ENCODE results near the gene ADCY2. TPM values are rescaled to one million over a fixed set of nuclear protein-coding genes. Genes with fewer than 3 reads are reported as not detected.

The ADCY2 gene
- total RNA-seq, 1 experiment from 2014 or later = not detected

GRCh38 chr5:7776442-7776841 is 380.5 kb downstream of the ADCY2 start:
- Mint-ChIP-seq H3K4me1 (ENCODE audit: low read depth, unreplicated experiment) (no peaks in the 10 kb centered on the region), H3K27me3 (ENCODE audit: insufficient read depth, unreplicated experiment) (peaks cover 15% of the 10 kb centered on the region), H3K4me3 (ENCODE audit: unreplicated experiment) (no peak overlapping the region), H3K36me3 (ENCODE audit: insufficient read depth, unreplicated experiment) (no peaks in the 10 kb centered on the region), H3K9me3 (ENCODE audit: unreplicated experiment) (no peaks in the 10 kb centered on the region), H3K27ac (ENCODE audit: unreplicated experiment) (no peak overlapping the region)
- TF ChIP-seq, protein P1, sequence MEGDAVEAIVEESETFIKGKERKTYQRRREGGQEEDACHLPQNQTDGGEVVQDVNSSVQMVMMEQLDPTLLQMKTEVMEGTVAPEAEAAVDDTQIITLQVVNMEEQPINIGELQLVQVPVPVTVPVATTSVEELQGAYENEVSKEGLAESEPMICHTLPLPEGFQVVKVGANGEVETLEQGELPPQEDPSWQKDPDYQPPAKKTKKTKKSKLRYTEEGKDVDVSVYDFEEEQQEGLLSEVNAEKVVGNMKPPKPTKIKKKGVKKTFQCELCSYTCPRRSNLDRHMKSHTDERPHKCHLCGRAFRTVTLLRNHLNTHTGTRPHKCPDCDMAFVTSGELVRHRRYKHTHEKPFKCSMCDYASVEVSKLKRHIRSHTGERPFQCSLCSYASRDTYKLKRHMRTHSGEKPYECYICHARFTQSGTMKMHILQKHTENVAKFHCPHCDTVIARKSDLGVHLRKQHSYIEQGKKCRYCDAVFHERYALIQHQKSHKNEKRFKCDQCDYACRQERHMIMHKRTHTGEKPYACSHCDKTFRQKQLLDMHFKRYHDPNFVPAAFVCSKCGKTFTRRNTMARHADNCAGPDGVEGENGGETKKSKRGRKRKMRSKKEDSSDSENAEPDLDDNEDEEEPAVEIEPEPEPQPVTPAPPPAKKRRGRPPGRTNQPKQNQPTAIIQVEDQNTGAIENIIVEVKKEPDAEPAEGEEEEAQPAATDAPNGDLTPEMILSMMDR (IDR thresholded peaks at IDR 0.05; ENCODE audit: insufficient read depth in 1 of 2, low read depth in 1 of 2, low read length in 1 of 2, severe bottlenecking in 1 of 2, unreplicated experiment in 1 of 2) = no peak
- intact Hi-C loops (cut with micrococcal nuclease; ENCODE audit: unreplicated experiment) = no loop called here
- Histone ChIP-seq H3K27me3 (replicated peaks; ENCODE audit: control insufficient read depth, insufficient read depth, low read length) (no peaks in the 10 kb centered on the region), H3K4me3 (ENCODE audit: low read depth, low read length) (no peak overlapping the region), H3K9me3 (no peaks in the 10 kb centered on the region), H3K4me1 (no peaks in the 10 kb centered on the region), H3K36me3 (ENCODE audit: control insufficient read depth, insufficient read depth, low read length) (no peaks in the 10 kb centered on the region)
- no peak for DNase-seq
- no TSS peak for BruUV-seq (replicated peaks)
- ChIA-PET CTCF (no interaction called here), POLR2A (no interaction called here)

- intact Hi-C loops (cut with micrococcal nuclease; ENCODE audit: unreplicated experiment) = no loop called here
- Histone ChIP-seq H3K27me3 (replicated peaks; ENCODE audit: control insufficient read depth, insufficient read depth, low read length) (no peaks in the 10 kb centered on the region), H3K4me3 (ENCODE audit: low read depth, low read length) (no peak overlapping the region), H3K36me3 (ENCODE audit: control insufficient read depth, insufficient read depth, low read length) (no peaks in the 10 kb centered on the region), H3K4me1 (no peaks in the 10 kb centered on the region), H3K9me3 (no peaks in the 10 kb centered on the region)
- Mint-ChIP-seq H3K9me3 (ENCODE audit: unreplicated experiment) (no peaks in the 10 kb centered on the region), H3K36me3 (ENCODE audit: insufficient read depth, unreplicated experiment) (no peaks in the 10 kb centered on the region), H3K4me1 (ENCODE audit: low read depth, unreplicated experiment) (no peaks in the 10 kb centered on the region), H3K27ac (ENCODE audit: unreplicated experiment) (no peak overlapping the region), H3K27me3 (ENCODE audit: insufficient read depth, unreplicated experiment) (peaks cover 25% of the 10 kb centered on the region), H3K4me3 (ENCODE audit: unreplicated experiment) (no peak overlapping the region)
- TF ChIP-seq, protein P1 (IDR thresholded peaks at IDR 0.05; ENCODE audit: insufficient read depth in 1 of 2, low read depth in 1 of 2, low read length in 1 of 2, severe bottlenecking in 1 of 2, unreplicated experiment in 1 of 2) = no peak
- ChIA-PET POLR2A (no interaction called here), CTCF (no interaction called here)
- no TSS peak for BruUV-seq (replicated peaks)
- no peak for DNase-seq
Measured at GRCh38 chr5:7779019-7780005, 383.4 kb downstream of the ADCY2 start.

GRCh38 chr5:7781899-7782298 is 386.0 kb downstream of the ADCY2 start:
- intact Hi-C loops (cut with micrococcal nuclease; ENCODE audit: unreplicated experiment) = no loop called here
- no TSS peak for BruUV-seq (replicated peaks)
- DNase-seq = no peak
- Histone ChIP-seq H3K9me3 (no peaks in the 10 kb centered on the region), H3K4me3 (ENCODE audit: low read depth, low read length) (no peak overlapping the region), H3K27me3 (replicated peaks; ENCODE audit: control insufficient read depth, insufficient read depth, low read length) (no peaks in the 10 kb centered on the region), H3K36me3 (ENCODE audit: control insufficient read depth, insufficient read depth, low read length) (no peaks in the 10 kb centered on the region), H3K4me1 (no peaks in the 10 kb centered on the region)
- ChIA-PET POLR2A (no interaction called here), CTCF (no interaction called here)
- TF ChIP-seq, protein P1 (IDR thresholded peaks at IDR 0.05; ENCODE audit: insufficient read depth in 1 of 2, low read depth in 1 of 2, low read length in 1 of 2, severe bottlenecking in 1 of 2, unreplicated experiment in 1 of 2) = no peak
- no peak overlapping the region for H3K4me3 Mint-ChIP-seq (ENCODE audit: unreplicated experiment)
- H3K36me3 Mint-ChIP-seq (ENCODE audit: insufficient read depth, unreplicated experiment) = peaks cover 1% of the 10 kb centered on the region
- no peaks in the 10 kb centered on the region for H3K4me1 Mint-ChIP-seq (ENCODE audit: low read depth, unreplicated experiment)
- no peak overlapping the region for H3K27ac Mint-ChIP-seq (ENCODE audit: unreplicated experiment)
- peaks cover 34% of the 10 kb centered on the region for H3K27me3 Mint-ChIP-seq (ENCODE audit: insufficient read depth, unreplicated experiment)
- no peaks in the 10 kb centered on the region for H3K9me3 Mint-ChIP-seq (ENCODE audit: unreplicated experiment)

Data from Caco-2 (cell line).